SK-N-SH (cell line): Measurements from ENCODE around the gene S100A2. TPM values are rescaled to one million over a fixed set of nuclear protein-coding genes. Genes with fewer than 3 reads are reported as not detected.

Experiments
- CTCF ChIA-PET: fragments of 300-600, 350-600 bp; formaldehyde crosslinking; extraction: SDS; loops from one replicate; lab custom pipeline; 2021; lab: Yijun Ruan, JAX
- POLR2A ChIA-PET: fragments of 350-600 bp; sonication (Branson Sonifier 250); formaldehyde crosslinking; extraction: SDS; loops from one replicate; lab custom pipeline; 2020; ENCODE audit warnings: antibody characterized with exemption, inconsistent platforms; lab: Yijun Ruan, JAX
- DNase-seq: peaks from one replicate; pipeline ENCODE4 v3.0.0; 2012
- H2AFZ ChIP-seq: fragments of 200-600 bp; sonication (generic); 2 replicates; pipeline ENCODE4 v1.8.1; 2016; ENCODE audit warnings: antibody characterized with exemption, mild to moderate bottlenecking, low read depth
- H3F3A ChIP-seq: fragments of 200-600 bp; sonication (generic); replicated peaks from 2 replicates; pipeline ENCODE3; 2016; ENCODE audit warnings: antibody characterized with exemption, mild to moderate bottlenecking; ENCODE audit not compliant: insufficient read depth
- H3K27ac ChIP-seq, 2 experiments: fragments of 200-500 bp in 1 of 2; fragments of 200-600 bp in 1 of 2; sonication (Bioruptor generic) in 1 of 2; sonication (generic), shearing (Covaris generic) in 1 of 2; 2 replicates each; pipeline versions ENCODE4 v1.5.1 to v1.6.1; 2014 to 2016; ENCODE audit warnings: low read depth in 2 of 2, inconsistent platforms in 1 of 2, low read length in 1 of 2, mild to moderate bottlenecking in 1 of 2, mixed read lengths in 1 of 2
- H3K27me3 ChIP-seq: fragments of 200-600 bp; sonication (generic), shearing (Covaris generic); 2 replicates; pipeline ENCODE4 v1.6.1; 2016; ENCODE audit warnings: mixed run types; ENCODE audit not compliant: insufficient read depth
- H3K36me3 ChIP-seq, 2 experiments: fragments of 200-500 bp in 1 of 2; fragments of 200-600 bp in 1 of 2; sonication (Bioruptor generic) in 1 of 2; sonication (generic) in 1 of 2; replicated peaks in 1 of 2; 2 replicates each; pipeline versions ENCODE3 to v1.5.1; 2014 to 2016; ENCODE audit warnings: low read length in 1 of 2, mild to moderate bottlenecking in 1 of 2; ENCODE audit not compliant: insufficient read depth in 2 of 2, control insufficient read depth in 1 of 2
- H3K4me1 ChIP-seq, 2 experiments: fragments of 200-500 bp in 1 of 2; fragments of 200-600 bp in 1 of 2; sonication (Bioruptor generic) in 1 of 2; sonication (generic), shearing (Covaris generic) in 1 of 2; 2 replicates each; pipeline versions ENCODE4 v1.5.1 to v1.6.1; 2014 to 2016; ENCODE audit warnings: low read depth in 1 of 2, low read length in 1 of 2, mixed run types in 1 of 2; ENCODE audit not compliant: insufficient read depth in 2 of 2, control insufficient read depth in 1 of 2
- H3K4me2 ChIP-seq: fragments of 200-600 bp; sonication (generic), shearing (Covaris generic); 2 replicates; pipeline ENCODE4 v1.6.1; 2017; ENCODE audit warnings: mixed run types
- H3K4me3 ChIP-seq, 2 experiments: fragments of 200-500 bp in 1 of 2; fragments of 200-600 bp in 1 of 2; sonication (Bioruptor generic) in 1 of 2; sonication (generic), shearing (Covaris generic) in 1 of 2; 2 replicates each; pipeline versions ENCODE4 v1.5.1 to v1.8.1; 2014 to 2016; ENCODE audit warnings: low read depth in 2 of 2, inconsistent platforms in 1 of 2, low read length in 1 of 2, mild to moderate bottlenecking in 1 of 2, mixed read lengths in 1 of 2, moderate library complexity in 1 of 2
- H3K79me2 ChIP-seq: fragments of 200-600 bp; sonication (generic); 2 replicates; pipeline ENCODE4 v1.8.1; 2017; ENCODE audit warnings: mild to moderate bottlenecking; ENCODE audit not compliant: insufficient read depth
- H3K9ac ChIP-seq: fragments of 200-600 bp; sonication (generic); 2 replicates; pipeline ENCODE4 v1.6.1; 2017; ENCODE audit warnings: mixed run types
- H3K9me2 ChIP-seq: fragments of 200-600 bp; sonication (generic); 2 replicates; pipeline ENCODE4 v1.6.1; 2017; ENCODE audit warnings: mixed run types
- H3K9me3 ChIP-seq: fragments of 200-600 bp; sonication (generic); 2 replicates; pipeline ENCODE4 v1.6.1; 2017; ENCODE audit warnings: mixed run types, mild to moderate bottlenecking, moderate library complexity
- H4K20me1 ChIP-seq: fragments of 200-600 bp; sonication (generic); 2 replicates; pipeline ENCODE4 v1.6.1; 2017; ENCODE audit warnings: mild to moderate bottlenecking, mixed run types; ENCODE audit not compliant: insufficient read depth
- CHD2 ChIP-seq: fragments of 150-350 bp; IDR thresholded peaks from 2 replicates; pipeline ENCODE4 v1.6.1; 2018; ENCODE audit warnings: low read length; ENCODE audit not compliant: partially characterized antibody
- ELF1 ChIP-seq: IDR thresholded peaks from 2 replicates; pipeline ENCODE4 v1.4.0; 2012
- EP300 ChIP-seq, 2 experiments: IDR thresholded peaks; 2 replicates each; pipeline versions ENCODE4 v1.4.0 to v1.6.1; 2012; ENCODE audit warnings: borderline replicate concordance in 1 of 2, low read depth in 1 of 2, low read length in 1 of 2
- GATA2 ChIP-seq: sonication (generic); formaldehyde crosslinking; IDR thresholded peaks from 2 replicates; pipeline ENCODE4 v1.5.0; 2020; ENCODE audit warnings: mild to moderate bottlenecking, missing genetic modification reagents
- MXI1 ChIP-seq: IDR thresholded peaks from 2 replicates; pipeline ENCODE4 v1.6.1; 2012; ENCODE audit warnings: mild to moderate bottlenecking, low read depth, low read length, improper control_type of control experiment
- NFIC ChIP-seq: IDR thresholded peaks from 2 replicates; pipeline ENCODE4 v1.4.0; 2012; ENCODE audit warnings: borderline replicate concordance
- POLR2AphosphoS5 ChIP-seq: IDR thresholded peaks from 2 replicates; pipeline ENCODE4 v1.6.1; 2012; ENCODE audit warnings: low read depth, low read length
- RAD21 ChIP-seq: IDR thresholded peaks from 2 replicates; pipeline ENCODE4 v1.6.1; 2012; ENCODE audit warnings: mild to moderate bottlenecking, low read length
- RCOR1 ChIP-seq: fragments of 150-350 bp; IDR thresholded peaks from 2 replicates; pipeline ENCODE4 v1.6.1; 2017; ENCODE audit warnings: antibody characterized with exemption, low read length
- RXRA ChIP-seq: IDR thresholded peaks from 2 replicates; pipeline ENCODE4 v1.4.0; 2012; ENCODE audit warnings: low read depth, mild to moderate bottlenecking, borderline replicate concordance
- SMC3 ChIP-seq: IDR thresholded peaks from 2 replicates; pipeline ENCODE4 v1.6.1; 2012; ENCODE audit warnings: low read depth, low read length, improper control_type of control experiment
- USF2 ChIP-seq: fragments of 150-350 bp; IDR thresholded peaks from 2 replicates; pipeline ENCODE4 v1.6.1; 2017; ENCODE audit warnings: antibody characterized with exemption, low read length, low read depth, borderline replicate concordance
- ZBTB33 ChIP-seq: IDR thresholded peaks from 2 replicates; pipeline ENCODE4 v1.4.0; 2012; ENCODE audit warnings: low read depth, borderline replicate concordance
- WGBS: methylation state at CpG from one replicate; pipeline ENCODE4 v1.1.6; 2017; ENCODE audit warnings: low lambda C conversion rate; 5-methylcytosine and 5-hydroxymethylcytosine counted together
- polyA plus RNA-seq, 3 experiments: library from polyadenylated mRNA; depleted of rRNA; stranded (reverse); fragments of >200 nt; gene quantifications; 2 replicates each; pipeline ENCODE4 v1.2.3, GENCODE V29; 2012
- TF ChIP-seq, protein P1 (sequence below): IDR thresholded peaks from 2 replicates; pipeline ENCODE4 v1.6.1; 2012; ENCODE audit warnings: mild to moderate bottlenecking, low read depth, low read length, moderate library complexity
- TF ChIP-seq, protein P2 (sequence below): fragments of 200-600 bp; sonication (generic); IDR thresholded peaks from 2 replicates; pipeline ENCODE4 v1.6.1; 2017; ENCODE audit warnings: antibody characterized with exemption, mild to moderate bottlenecking, moderate library complexity
- TF ChIP-seq, protein P3 (sequence below): fragments of 150-350 bp; IDR thresholded peaks from 2 replicates; pipeline ENCODE4 v1.6.1; 2016; ENCODE audit warnings: mild to moderate bottlenecking, low read depth, low read length

S100A2 gene
- polyA plus RNA-seq, 1 of the 3 experiments (the other 2 are of a cell fraction): 31.4 TPM

GRCh38 chr1:153587314-153587713 is 21.7 kb upstream of the S100A2 start:
- CTCF ChIA-PET: interaction anchor here (1.0 to 3.3 kb wide), 6 partner anchors 9 to 77 kb away, joined by 3 to 18 read pairs (median 4); no protein-coding TSS in a partner anchor
- peak; percentile 60 for DNase-seq
- 59% methylated on average over 5 of the region's 5 CpGs for WGBS

GRCh38 chr1:153586347-153586746 is 20.7 kb upstream of the S100A2 start:
- peaks cover 0 to 3% of the 10 kb centered on the region in 2 experiments; a peak in 2 of 4 replicates for H3K4me1 ChIP-seq
- H3K79me2 ChIP-seq: no peaks in the 10 kb centered on the region
- H3K4me3 ChIP-seq: no peak overlapping the region
- H3K9me3 ChIP-seq: no peaks in the 10 kb centered on the region
- POLR2A ChIA-PET: no interaction called here
- H3K36me3 ChIP-seq: no peaks in the 10 kb centered on the region
- no peaks in the 10 kb centered on the region for H3K9me2 ChIP-seq
- peaks cover 1% of the 10 kb centered on the region for H3F3A ChIP-seq
- CTCF ChIA-PET: interaction anchor here (0.7 to 3.3 kb wide), 6 partner anchors 9 to 76 kb away, joined by 3 to 18 read pairs (median 4); no protein-coding TSS in a partner anchor
- WGBS: 27% methylated on average over 1 of the region's 1 CpG
- no peaks in the 10 kb centered on the region for H3K27me3 ChIP-seq
- H3K4me2 ChIP-seq: no peak overlapping the region
- H3K9ac ChIP-seq: no peak overlapping the region
- no peak overlapping the region for H3K27ac ChIP-seq
- no peaks in the 10 kb centered on the region for H4K20me1 ChIP-seq
- DNase-seq: no peak
- H2AFZ ChIP-seq: no peak overlapping the region
- TF ChIP-seq MXI1 (no peak), ELF1 (no peak), CHD2 (no peak), RXRA (no peak), POLR2AphosphoS5 (no peak), EP300 (IDR thresholded peaks at IDR 0.05; ENCODE audit: borderline replicate concordance in 1 of 2, low read depth in 1 of 2, low read length in 1 of 2) (no peak), RAD21 (no peak), GATA2 (CRISPR knock-in tag) (no peak), SMC3 (no peak), USF2 (no peak), ZBTB33 (no peak), NFIC (no peak), RCOR1 (no peak)
- TF ChIP-seq, protein P1, sequence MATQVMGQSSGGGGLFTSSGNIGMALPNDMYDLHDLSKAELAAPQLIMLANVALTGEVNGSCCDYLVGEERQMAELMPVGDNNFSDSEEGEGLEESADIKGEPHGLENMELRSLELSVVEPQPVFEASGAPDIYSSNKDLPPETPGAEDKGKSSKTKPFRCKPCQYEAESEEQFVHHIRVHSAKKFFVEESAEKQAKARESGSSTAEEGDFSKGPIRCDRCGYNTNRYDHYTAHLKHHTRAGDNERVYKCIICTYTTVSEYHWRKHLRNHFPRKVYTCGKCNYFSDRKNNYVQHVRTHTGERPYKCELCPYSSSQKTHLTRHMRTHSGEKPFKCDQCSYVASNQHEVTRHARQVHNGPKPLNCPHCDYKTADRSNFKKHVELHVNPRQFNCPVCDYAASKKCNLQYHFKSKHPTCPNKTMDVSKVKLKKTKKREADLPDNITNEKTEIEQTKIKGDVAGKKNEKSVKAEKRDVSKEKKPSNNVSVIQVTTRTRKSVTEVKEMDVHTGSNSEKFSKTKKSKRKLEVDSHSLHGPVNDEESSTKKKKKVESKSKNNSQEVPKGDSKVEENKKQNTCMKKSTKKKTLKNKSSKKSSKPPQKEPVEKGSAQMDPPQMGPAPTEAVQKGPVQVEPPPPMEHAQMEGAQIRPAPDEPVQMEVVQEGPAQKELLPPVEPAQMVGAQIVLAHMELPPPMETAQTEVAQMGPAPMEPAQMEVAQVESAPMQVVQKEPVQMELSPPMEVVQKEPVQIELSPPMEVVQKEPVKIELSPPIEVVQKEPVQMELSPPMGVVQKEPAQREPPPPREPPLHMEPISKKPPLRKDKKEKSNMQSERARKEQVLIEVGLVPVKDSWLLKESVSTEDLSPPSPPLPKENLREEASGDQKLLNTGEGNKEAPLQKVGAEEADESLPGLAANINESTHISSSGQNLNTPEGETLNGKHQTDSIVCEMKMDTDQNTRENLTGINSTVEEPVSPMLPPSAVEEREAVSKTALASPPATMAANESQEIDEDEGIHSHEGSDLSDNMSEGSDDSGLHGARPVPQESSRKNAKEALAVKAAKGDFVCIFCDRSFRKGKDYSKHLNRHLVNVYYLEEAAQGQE: no peak
- TF ChIP-seq, protein P2, sequence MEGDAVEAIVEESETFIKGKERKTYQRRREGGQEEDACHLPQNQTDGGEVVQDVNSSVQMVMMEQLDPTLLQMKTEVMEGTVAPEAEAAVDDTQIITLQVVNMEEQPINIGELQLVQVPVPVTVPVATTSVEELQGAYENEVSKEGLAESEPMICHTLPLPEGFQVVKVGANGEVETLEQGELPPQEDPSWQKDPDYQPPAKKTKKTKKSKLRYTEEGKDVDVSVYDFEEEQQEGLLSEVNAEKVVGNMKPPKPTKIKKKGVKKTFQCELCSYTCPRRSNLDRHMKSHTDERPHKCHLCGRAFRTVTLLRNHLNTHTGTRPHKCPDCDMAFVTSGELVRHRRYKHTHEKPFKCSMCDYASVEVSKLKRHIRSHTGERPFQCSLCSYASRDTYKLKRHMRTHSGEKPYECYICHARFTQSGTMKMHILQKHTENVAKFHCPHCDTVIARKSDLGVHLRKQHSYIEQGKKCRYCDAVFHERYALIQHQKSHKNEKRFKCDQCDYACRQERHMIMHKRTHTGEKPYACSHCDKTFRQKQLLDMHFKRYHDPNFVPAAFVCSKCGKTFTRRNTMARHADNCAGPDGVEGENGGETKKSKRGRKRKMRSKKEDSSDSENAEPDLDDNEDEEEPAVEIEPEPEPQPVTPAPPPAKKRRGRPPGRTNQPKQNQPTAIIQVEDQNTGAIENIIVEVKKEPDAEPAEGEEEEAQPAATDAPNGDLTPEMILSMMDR: no peak

More at GRCh38 chr1:153587314-153587713, 21.7 kb upstream of the S100A2 start:
- POLR2A ChIA-PET: no interaction called here
- Histone ChIP-seq H3K4me3 (no peak overlapping the region), H3K4me1 (peaks cover 0 to 3% of the 10 kb centered on the region in 2 experiments; a peak in 2 of 4 replicates), H3K9ac (no peak overlapping the region), H4K20me1 (no peaks in the 10 kb centered on the region), H3K9me2 (no peaks in the 10 kb centered on the region), H3K27ac (no peak overlapping the region), H3K36me3 (no peaks in the 10 kb centered on the region), H3K27me3 (no peaks in the 10 kb centered on the region), H3K9me3 (no peaks in the 10 kb centered on the region), H3F3A (peaks cover 2% of the 10 kb centered on the region), H3K79me2 (no peaks in the 10 kb centered on the region), H2AFZ (peak overlapping the region; percentile 42; the same call in 1 of the 2 replicates), H3K4me2 (no peak overlapping the region)
- TF ChIP-seq GATA2 (CRISPR knock-in tag): 0 out of 2 replicates have a peak, but pooled peaks have one; percentile 23
- TF ChIP-seq, protein P3, sequence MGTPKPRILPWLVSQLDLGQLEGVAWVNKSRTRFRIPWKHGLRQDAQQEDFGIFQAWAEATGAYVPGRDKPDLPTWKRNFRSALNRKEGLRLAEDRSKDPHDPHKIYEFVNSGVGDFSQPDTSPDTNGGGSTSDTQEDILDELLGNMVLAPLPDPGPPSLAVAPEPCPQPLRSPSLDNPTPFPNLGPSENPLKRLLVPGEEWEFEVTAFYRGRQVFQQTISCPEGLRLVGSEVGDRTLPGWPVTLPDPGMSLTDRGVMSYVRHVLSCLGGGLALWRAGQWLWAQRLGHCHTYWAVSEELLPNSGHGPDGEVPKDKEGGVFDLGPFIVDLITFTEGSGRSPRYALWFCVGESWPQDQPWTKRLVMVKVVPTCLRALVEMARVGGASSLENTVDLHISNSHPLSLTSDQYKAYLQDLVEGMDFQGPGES: no peak
